GM18520 (cell line): ENCODE results near the gene NR0B2.
"Not testable (repeated sequence)": the region's sequence is repeated elsewhere in the genome, so short reads cannot be mapped to it uniquely, and the experiment has no call there.

Experiments
- ATAC-seq: cut with Tn5 transposase; IDR thresholded peaks from one replicate; pipeline ENCODE4 v1.9.1; 2021; ENCODE audit not compliant: unreplicated experiment

The NR0B2 gene

GRCh38 chr1:26913754-26914619 is at the start of gene NR0B2:
TSS of gene NR0B2 (minus strand) at chr1:26913975. CDS start at chr1:26913940, 35 bp downstream.
- no peak for ATAC-seq

GRCh38 chr1:26961826-26962225 is 48.1 kb upstream of the NR0B2 start:
- ATAC-seq, result no peak

- ATAC-seq, result no peak
These were observed 46.8 kb upstream of the NR0B2 start for GRCh38 chr1:26960625-26960966.

GRCh38 chr1:26959722-26960624 is 46.2 kb upstream of the NR0B2 start, which contains the start of gene KDF1:
TSS of gene KDF1 (minus strand) at chr1:26960468. CDS start at chr1:26952380, 8,088 bp downstream.
- no peak for ATAC-seq

- no peak for ATAC-seq
These were observed 45.5 kb upstream of the NR0B2 start for GRCh38 chr1:26959270-26959669.

GRCh38 chr1:26957306-26957705 is 43.5 kb upstream of the NR0B2 start:
- ATAC-seq, result no peak

- no peak for ATAC-seq
These were observed 42.5 kb upstream of the NR0B2 start for GRCh38 chr1:26956321-26956720.

- no peak for ATAC-seq
These were observed 39.6 kb upstream of the NR0B2 start for GRCh38 chr1:26953374-26953773.

GRCh38 chr1:26951821-26952497 is 38.2 kb upstream of the NR0B2 start:
- no peak for ATAC-seq

GRCh38 chr1:26951216-26951615 is 37.4 kb upstream of the NR0B2 start:
- ATAC-seq, result no peak

- no peak for ATAC-seq
These were observed 36.8 kb upstream of the NR0B2 start for GRCh38 chr1:26950602-26951001.

GRCh38 chr1:26949926-26950319 is 36.1 kb upstream of the NR0B2 start:
- ATAC-seq, result no peak

- ATAC-seq, result no peak
These were observed 35.6 kb upstream of the NR0B2 start for GRCh38 chr1:26949266-26949925.

GRCh38 chr1:26948725-26949057 is 34.9 kb upstream of the NR0B2 start:
- ATAC-seq, result not testable (repeated sequence)

- no peak for ATAC-seq
These were observed 32.5 kb upstream of the NR0B2 start for GRCh38 chr1:26946270-26946669.

GRCh38 chr1:26945728-26946127 is 32.0 kb upstream of the NR0B2 start:
- ATAC-seq, result no peak

GRCh38 chr1:26945138-26945537 is 31.4 kb upstream of the NR0B2 start:
- no peak for ATAC-seq

GRCh38 chr1:26942656-26943055 is 28.9 kb upstream of the NR0B2 start:
- ATAC-seq, result no peak

GRCh38 chr1:26941311-26941710 is 27.5 kb upstream of the NR0B2 start:
- ATAC-seq, result no peak

- ATAC-seq, result no peak
These were observed 24.9 kb upstream of the NR0B2 start for GRCh38 chr1:26938659-26939025.
